GM15510 (cell line): ENCODE results near the gene ZNF579.

ENCODE experiments used
- POLR2A ChIP-seq: IDR thresholded peaks from 3 replicates; pipeline ENCODE4 v1.6.1; 2011; ENCODE audit warnings: borderline replicate concordance; ENCODE audit not compliant: insufficient read length; ENCODE audit errors: extremely low read depth

The ZNF579 gene

DNA sequence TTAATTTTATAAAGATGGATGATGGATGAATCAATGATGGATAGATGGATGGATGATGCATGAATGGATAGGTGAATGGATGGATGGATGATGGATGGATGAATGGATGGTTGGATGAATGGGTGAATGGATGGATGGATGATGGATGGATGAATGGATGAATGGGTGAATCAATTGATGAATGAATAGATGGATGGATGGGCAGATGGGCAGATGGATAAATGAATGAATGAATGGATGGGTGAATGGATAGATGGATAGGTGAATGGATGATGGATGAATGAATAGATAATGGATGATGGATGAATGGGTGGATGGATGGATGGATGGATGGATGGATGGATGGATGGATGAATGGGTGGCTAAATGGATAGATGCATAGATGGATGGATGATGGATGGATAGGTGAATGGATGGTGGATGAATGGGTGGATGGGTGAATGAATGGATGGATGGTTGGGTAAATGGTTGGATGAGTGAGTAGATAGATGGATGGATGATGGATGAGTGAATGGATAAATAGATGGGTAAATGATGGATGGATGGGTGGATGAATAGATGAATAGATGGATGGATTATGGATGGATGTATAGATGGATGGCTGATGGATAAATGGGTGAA, 12.8 kb downstream of the ZNF579 start:
- TF ChIP-seq POLR2A = no peak

DNA sequence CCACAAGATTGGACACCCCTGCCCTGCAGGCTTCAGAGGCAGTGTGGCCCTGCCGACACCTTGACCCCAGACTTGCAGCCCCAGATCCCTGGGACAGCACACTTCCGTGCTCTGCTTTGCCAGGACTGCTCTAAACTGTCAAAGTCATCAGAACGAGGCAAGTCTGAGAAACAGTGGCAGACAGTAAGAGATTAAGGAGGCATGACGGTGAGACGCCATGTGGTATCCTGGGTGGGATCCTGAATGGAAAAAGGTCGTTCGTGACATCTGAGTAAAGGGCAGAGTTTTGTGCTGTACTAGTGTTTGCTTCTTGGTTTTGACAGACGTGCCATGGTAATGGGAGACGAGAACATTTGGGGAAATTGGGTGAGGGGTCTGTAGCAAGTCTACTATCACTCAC, 13.8 kb downstream of the ZNF579 start:
- TF ChIP-seq POLR2A = no peak

DNA sequence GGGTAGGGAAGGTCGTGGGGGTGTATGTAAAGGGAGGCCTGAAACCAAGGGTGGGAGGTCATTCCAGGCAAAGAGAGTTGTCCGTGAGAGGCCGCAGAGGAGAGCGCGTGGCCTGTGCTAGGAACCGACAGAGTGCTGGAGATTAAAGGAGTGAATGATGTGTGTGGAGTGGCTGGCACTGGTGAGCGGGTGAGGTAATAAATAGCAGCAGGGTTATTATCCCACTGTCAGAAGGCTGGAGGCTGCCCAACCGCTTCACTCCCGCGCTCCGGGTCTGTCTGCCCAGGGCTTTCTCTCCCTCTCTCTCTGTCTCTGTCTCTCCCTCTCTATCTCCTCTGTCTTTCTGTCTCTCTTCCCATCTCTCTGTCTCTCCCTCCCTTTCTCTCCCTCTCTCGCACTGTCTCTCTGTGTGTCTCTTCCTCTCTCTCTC, 17.4 kb downstream of the ZNF579 start:
- no peak for TF ChIP-seq POLR2A

DNA sequence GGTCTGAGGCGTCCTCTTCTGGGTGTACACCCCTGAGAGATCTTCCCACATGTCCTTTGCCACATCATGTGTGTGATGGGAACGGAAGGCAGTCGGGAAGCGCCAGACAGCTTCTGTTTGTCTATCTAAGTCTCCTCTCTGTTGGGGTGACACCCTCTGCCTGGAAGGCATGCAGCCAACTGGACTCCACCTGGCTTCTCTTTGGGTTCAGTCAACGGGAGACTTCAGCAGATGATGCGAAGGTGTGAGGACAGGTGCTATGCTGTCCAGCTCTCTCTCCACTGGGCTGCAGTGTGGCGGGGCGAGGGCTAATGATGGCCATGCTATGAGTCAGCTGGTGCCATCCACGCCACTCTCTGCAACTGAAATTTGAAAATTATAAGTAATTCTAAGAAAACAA, 21.0 kb downstream of the ZNF579 start:
- TF ChIP-seq POLR2A = no peak

DNA sequence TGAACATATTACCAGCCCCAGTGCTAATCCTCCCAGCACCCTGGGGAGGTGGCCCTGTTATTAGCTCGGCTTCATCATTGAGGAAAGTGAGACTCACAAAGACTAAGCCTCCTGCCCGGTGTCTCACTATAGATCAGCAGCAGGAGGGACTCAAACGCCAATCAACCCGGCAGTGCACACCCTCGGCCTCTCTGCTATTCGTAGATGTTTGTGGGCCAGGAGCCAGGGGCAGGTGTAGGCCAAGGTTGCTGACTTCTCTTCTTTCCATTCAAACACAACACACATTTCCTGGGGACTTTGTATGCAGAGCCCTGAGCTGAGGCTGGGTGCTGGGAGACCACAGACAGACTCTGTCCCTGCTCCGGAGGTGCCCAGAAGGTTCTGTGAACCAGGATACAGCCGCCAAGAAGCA, 25.9 kb downstream of the ZNF579 start:
- no peak for TF ChIP-seq POLR2A

DNA sequence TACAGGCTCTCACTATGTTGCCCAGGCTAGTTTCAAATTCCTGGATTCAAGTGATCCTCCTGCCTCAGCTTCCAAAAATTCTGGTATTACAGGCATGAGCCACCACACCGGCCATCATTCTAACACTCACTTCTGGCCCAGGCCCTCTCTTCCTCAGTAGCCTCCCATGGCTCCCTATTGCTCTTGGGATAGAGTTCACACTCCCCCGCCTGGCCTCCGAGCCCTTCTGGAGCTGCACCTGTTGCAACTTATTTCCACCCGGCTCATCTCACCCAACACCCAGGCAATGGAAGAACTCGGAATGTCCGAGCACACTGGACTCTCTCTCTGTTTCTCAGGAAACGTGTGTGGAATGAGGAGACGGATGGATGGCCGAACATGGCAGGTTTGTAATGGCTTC, 26.3 kb downstream of the ZNF579 start:
- TF ChIP-seq POLR2A = no peak

DNA sequence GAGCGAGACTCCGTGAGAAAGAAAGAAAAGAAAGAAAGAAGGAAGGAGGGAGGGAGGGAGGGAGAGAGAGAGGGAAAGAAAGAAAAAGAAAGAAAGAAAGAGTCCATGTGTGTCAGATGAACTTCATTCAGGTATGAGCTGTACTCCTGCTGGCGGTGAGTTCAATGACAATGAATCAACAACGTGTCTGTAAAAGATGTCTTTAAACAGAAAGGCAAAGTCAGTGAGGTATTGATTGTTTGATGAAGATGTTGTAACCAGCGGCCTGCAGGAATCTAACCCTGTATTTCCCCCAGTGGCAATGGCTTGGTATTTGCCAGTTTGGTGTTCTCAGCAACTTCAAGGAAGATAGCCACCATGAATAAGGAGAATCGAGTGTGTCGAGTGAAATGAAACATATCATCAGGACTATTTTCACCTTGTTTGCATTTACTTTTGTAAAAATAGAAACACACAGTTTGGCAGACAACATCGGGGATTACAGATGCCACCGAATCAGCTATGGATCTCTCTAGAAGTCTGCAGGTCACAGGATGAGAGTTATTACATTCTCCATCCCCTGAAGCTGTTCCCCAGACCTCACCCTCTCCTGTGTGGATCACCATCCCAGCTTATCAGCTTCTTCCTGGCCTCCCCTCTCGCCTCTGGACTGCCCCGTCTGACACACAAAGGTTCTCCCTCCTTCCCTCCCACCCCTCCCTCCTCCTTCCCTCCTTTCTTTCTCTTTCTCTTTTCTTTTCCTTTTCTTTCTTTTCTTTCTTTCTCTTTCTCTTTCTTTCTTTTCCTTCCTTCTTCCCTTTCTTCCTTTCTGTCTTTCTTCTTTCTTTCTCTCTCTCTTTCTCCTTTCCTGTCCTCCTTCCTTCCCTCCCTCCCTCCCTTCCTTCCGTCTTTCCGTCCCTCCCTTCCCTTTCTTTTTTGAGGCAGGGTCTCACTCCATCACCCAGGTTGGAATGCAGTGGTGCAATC, 27.1 kb downstream of the ZNF579 start:
- no peak for TF ChIP-seq POLR2A

DNA sequence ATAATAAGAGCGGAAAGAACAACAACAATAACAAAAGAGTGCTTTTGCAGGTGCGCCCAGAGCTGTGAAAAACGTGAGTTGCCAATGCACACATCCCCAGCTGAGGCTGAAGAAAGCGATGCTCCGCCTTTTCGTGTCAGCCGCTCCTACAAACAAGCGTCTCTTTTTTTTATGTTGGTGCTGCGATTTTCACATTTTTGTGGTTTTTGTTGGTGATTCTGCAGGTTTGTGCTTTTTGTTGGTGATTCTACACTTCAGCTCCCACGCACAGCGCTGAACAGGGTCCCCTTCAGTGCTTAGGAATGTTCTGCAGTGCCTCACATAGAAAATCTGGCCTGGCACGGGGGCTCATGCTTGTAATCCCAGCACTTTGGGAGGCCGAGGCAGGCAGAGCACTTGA, 28.0 kb downstream of the ZNF579 start:
- no peak for TF ChIP-seq POLR2A

DNA sequence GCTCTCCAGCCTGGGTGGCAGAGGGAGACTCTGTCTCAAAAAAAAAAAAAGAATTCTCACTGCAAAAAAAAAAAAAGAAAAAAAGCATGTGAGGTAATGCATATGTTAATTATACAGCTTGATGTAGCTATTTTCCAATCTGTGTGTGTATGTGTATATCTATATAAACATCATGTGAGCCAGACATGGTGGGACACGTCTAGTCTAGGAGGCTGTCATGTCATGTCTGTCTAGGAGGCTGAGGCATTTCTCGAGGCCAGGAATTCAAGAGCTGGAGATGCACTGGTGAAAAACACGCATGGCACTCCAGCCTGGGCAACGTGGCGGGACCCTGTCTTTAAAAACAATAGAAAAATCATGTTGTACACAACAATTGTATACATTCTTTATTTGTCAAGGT, 28.4 kb downstream of the ZNF579 start:
- TF ChIP-seq POLR2A = no peak

DNA sequence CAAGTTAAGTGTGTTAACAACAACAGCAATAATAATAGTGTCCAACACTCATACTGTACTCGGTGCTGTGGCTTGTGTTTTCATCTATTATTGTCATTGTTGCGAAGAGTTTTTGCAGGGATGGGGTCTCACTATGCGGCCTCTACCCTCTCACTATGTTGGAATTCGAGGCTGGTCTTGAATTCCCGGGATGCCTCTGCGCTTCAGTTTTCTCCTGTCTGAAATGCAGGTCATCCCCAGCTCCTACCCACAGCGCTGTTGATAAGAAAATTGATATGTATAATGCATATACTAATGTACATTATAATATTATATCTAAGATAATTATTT, 30.4 kb downstream of the ZNF579 start:
- TF ChIP-seq POLR2A = no peak

DNA sequence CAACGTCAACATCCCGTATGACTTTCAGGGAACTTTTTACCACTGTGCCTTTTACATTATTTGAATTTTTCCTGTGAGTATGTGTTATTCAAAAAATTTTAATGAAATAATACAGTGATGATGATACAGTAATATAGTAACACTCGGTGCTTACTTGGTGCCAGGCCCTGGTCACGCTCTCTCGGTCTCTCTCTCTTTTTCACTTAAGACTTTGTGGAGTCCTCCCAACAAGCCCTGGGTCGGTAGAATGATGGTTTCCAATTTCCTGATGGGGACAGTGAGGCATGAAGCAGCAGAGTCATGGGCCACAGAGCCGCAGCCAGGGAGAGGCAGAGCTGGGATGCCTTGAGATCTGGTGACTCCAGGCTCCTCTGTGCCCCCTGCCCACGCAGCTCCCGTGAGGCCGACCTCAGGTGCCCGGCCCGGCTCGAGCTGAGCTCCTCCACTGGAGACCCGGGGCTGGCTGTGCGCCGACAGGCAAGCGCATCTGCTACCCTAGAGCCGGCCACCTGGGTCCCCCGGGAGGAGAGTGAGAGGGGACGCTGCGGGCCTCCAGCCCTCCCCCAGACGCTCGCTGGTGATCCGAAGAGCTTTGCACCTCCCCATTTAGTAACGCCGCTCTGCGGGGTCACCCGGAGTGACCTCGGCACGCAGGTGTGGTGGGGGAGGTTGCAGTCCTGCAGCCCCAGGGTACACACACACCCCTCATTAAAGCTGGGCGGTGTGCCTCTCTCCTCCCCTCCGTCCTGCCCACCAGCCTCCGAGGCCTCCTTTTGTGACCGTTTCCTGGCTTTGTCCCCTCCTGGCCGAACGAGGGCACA, 30.9 kb downstream of the ZNF579 start:
- TF ChIP-seq POLR2A = no peak

DNA sequence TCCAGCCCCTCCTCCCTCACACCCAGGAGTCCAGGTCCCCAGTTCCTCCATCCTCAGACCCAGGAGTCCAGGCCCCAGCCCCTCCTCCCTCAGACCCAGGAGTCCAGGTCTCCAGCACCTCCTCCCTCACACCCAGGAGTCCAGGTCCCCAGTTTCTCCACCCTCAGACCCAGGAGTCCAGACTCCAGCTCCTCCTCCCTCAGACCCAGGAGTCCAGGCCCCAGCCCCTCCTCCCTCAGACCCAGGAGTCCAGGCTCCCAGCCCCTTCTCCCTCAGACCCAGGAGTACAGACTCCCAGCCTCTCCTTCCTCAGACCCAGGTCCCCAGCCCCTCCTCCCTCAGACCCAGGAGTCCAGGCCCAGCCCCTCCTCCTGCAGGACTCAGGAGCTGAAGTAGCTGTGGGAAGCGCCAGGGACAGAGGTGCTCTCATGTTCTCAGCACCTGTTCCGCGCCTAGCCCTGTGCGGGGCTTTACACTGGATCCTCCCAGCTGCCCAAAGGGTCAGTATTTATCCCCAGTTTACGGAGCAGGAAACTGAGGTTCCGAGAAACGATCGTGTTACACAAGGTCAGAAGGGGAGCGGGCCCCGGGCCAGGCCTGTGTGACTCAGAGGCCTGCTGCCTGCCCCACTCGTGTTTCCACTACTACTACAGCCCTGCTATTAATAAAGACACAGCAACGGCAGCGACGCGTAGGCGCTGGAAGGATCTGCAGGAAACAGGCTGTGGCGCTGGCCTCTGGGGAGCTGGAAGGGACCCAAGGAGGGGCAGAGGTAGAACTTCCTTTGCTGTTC, 33.6 kb downstream of the ZNF579 start:
- TF ChIP-seq POLR2A = no peak

DNA sequence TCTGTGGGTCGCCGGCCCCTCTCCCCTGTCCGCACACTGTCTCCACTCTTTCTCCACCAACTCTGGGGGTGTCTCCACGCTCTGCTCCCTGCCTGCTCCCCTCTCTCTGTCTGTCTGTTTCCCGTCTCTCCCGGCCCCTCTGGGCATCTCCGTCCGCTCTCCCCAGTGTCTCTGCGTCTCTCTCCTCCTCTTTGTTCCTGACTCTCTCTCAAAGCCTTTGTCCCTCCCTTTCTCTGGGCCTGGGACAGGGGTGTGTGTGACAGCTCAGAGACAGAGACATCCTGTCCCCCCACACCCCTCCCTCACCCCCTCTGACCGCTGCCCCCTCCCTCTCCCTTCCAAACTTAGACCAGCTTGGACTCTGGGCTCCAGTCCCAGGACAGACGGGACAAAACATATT, 34.6 kb downstream of the ZNF579 start:
- no peak for TF ChIP-seq POLR2A

DNA sequence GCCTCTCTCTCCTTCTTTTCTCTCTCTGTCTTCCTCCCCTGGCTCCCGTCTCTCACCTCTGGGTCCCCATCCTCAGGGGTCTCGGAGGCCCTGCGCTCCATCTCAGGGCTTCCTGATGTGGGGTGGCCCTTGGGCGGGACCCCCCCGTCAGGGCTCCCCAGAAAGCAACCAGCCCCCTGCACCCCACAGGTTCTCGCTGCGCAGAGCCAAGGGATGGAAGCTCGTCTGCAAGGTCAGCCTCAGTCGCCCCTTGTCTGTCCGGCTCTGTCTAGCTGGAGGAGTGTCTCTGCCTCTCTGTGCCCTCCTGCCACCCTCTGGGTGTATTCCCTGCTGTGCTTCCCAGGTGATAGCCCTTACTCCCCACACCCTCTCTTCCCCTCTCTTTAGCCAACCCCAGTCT, 35.2 kb downstream of the ZNF579 start, which contains the start of gene SBK3:
Gene SBK3, minus strand, starts transcription at position 101 of the 400 bp plus-strand sequence. Its CDS starts 0 bp downstream, at position 101.
- no peak for TF ChIP-seq POLR2A
